GM19397 (cell line): Measurements from ENCODE around the gene SMPD1.

Experiments
- ATAC-seq: cut with Tn5 transposase; IDR thresholded peaks from one replicate; pipeline ENCODE4 v1.9.1; 2021; ENCODE audit warnings: mild to moderate bottlenecking, moderate library complexity; ENCODE audit not compliant: unreplicated experiment

The SMPD1 gene

GRCh38 chr11:6410695-6411430 lies 20.6 kb downstream of the SMPD1 start:
- no peak for ATAC-seq

- ATAC-seq = no peak
Measured at GRCh38 chr11:6411594-6412031, 21.3 kb downstream of the SMPD1 start.

GRCh38 chr11:6413791-6414201 lies 23.5 kb downstream of the SMPD1 start:
- ATAC-seq = no peak

GRCh38 chr11:6414874-6415328 lies 24.6 kb downstream of the SMPD1 start:
- no peak for ATAC-seq

GRCh38 chr11:6415797-6416196 lies 25.5 kb downstream of the SMPD1 start:
- no peak for ATAC-seq

GRCh38 chr11:6417907-6418556 lies 27.8 kb downstream of the SMPD1 start:
- ATAC-seq = no peak

GRCh38 chr11:6418557-6419008 lies 28.3 kb downstream of the SMPD1 start:
- no peak for ATAC-seq

GRCh38 chr11:6419009-6419631 lies 28.8 kb downstream of the SMPD1 start, which contains the start of gene APBB1:
Gene APBB1 (minus strand): TSS chr11:6419094. CDS start chr11:6411347, 7,747 bp downstream.
- peak; percentile 60 for ATAC-seq

- ATAC-seq = no peak
Measured at GRCh38 chr11:6420677-6421076, 30.4 kb downstream of the SMPD1 start.

- no peak for ATAC-seq
Measured at GRCh38 chr11:6427516-6427915, 37.2 kb downstream of the SMPD1 start.

- ATAC-seq = no peak
Measured at GRCh38 chr11:6431861-6432260, 41.6 kb downstream of the SMPD1 start.

GRCh38 chr11:6433998-6434660 lies 43.9 kb downstream of the SMPD1 start:
- ATAC-seq = no peak

- no peak for ATAC-seq
Measured at GRCh38 chr11:6437423-6437822, 47.1 kb downstream of the SMPD1 start.

- no peak for ATAC-seq
Measured at GRCh38 chr11:6437993-6438392, 47.7 kb downstream of the SMPD1 start.

GRCh38 chr11:6438979-6439571 lies 48.8 kb downstream of the SMPD1 start:
- no peak for ATAC-seq

GRCh38 chr11:6440906-6441358 lies 50.7 kb downstream of the SMPD1 start, which contains the start of gene HPX:
Gene HPX (minus strand): TSS chr11:6440987. CDS start chr11:6440963, 24 bp downstream.
- no peak for ATAC-seq

GRCh38 chr11:6442441-6442840 lies 52.2 kb downstream of the SMPD1 start:
- no peak for ATAC-seq

- peak; percentile 57 for ATAC-seq
Measured at GRCh38 chr11:6443269-6444003, 53.2 kb downstream of the SMPD1 start.
